ENCODE results near the gene TFF1. TPM values are rescaled to one million over a fixed set of nuclear protein-coding genes. Genes with fewer than 3 reads are reported as not detected.

The TFF1 gene
- total RNA-seq, 1 donor from 2014 or later: not detected

- no peaks in the 10 kb centered on the region for H3K9me3 ChIP-seq
- H3K4me3 ChIP-seq: no peak overlapping the region
- no peak for DNase-seq (ENCODE audit: low spot score in 2 of 2)
- no peaks in the 10 kb centered on the region for H3K27me3 ChIP-seq
- TF ChIP-seq CTCF (IDR thresholded peaks at IDR 0.05): no peak
- no peaks in the 10 kb centered on the region for H3K4me1 ChIP-seq
- no peaks in the 10 kb centered on the region for H3K36me3 ChIP-seq
- intact Hi-C loops (cut with DNase I): no loop called here
- no peak overlapping the region for H3K27ac ChIP-seq
These were observed 22.6 kb upstream of the TFF1 start for GRCh38 chr21:42388740-42389448.

GRCh38 chr21:42387843-42388340 is 21.6 kb upstream of the TFF1 start:
- Histone ChIP-seq H3K27ac (no peak overlapping the region), H3K4me1 (no peaks in the 10 kb centered on the region), H3K27me3 (no peaks in the 10 kb centered on the region), H3K4me3 (no peak overlapping the region), H3K9me3 (no peaks in the 10 kb centered on the region), H3K36me3 (no peaks in the 10 kb centered on the region)
- no peak for DNase-seq (ENCODE audit: low spot score in 2 of 2)
- intact Hi-C loops (cut with DNase I): no loop called here
- no peak for TF ChIP-seq CTCF (IDR thresholded peaks at IDR 0.05)

DNA sequence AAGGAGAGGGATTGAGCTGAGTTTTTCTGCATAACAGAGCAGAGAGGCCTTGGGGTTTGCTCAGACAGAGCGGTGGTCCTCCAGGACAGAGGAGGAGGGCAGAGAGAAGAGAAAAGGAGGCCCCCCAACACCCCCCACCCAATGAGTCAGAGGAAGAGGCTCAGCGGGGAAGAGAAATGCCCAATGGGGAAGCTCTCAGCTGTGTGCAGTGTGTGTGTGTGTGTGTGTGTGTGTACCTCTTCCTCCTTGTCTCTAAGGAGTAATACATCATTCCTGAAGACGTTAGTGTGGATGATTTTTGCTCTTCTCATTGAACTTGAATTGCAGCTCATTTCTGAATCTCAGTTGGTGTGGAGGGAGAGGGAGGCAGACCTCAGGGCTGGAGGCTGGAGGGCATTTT is 20.8 kb upstream of the TFF1 start:
- no peak for TF ChIP-seq CTCF (IDR thresholded peaks at IDR 0.05)
- Histone ChIP-seq H3K36me3 (no peaks in the 10 kb centered on the region), H3K9me3 (peaks cover 0 to 1% of the 10 kb centered on the region in 2 donors), H3K27ac (no peak overlapping the region), H3K27me3 (no peaks in the 10 kb centered on the region), H3K4me3 (no peak overlapping the region), H3K4me1 (no peaks in the 10 kb centered on the region)
- DNase-seq (ENCODE audit: low spot score in 2 of 2): no peak
- intact Hi-C loops (cut with DNase I): no loop called here

DNA sequence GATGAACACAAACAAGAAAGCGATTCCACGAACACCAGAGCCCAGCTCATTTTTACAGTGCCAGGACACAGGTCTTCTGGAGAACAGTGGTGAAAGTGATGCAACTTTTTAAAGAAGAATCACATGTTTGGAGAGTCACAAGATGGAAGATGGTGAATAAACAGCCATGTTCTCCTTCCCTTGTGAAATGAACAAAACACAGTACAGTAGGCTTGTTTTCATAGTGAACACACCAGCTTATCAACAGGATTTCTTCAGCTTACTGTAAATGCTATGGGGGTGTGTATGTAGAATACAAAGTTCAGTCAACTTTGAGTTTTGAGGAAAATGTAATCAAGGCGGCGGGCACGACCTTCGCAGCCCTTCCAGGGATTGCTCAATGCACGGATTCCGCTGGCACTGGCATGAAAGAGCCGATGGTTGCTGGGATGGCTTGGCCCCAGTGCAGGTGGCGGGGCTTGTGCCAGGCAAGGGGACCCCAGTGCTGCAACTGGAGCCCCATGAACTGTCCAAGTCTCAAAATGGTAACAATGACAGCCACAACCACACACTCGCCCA is 19.8 kb upstream of the TFF1 start:
- no peak for DNase-seq (ENCODE audit: low spot score in 2 of 2)

GRCh38 chr21:42385619-42386018 is 19.3 kb upstream of the TFF1 start:
- no peaks in the 10 kb centered on the region for H3K36me3 ChIP-seq
- intact Hi-C loops (cut with DNase I): no loop called here
- no peak overlapping the region for H3K4me3 ChIP-seq
- no peak overlapping the region for H3K27ac ChIP-seq
- no peak for DNase-seq (ENCODE audit: low spot score in 2 of 2)
- TF ChIP-seq CTCF (IDR thresholded peaks at IDR 0.05): no peak
- H3K4me1 ChIP-seq: no peaks in the 10 kb centered on the region
- H3K9me3 ChIP-seq: peaks cover 0 to 10% of the 10 kb centered on the region in 2 donors
- H3K27me3 ChIP-seq: no peaks in the 10 kb centered on the region

More for the DNA sequence above, 19.8 kb upstream of the TFF1 start:
- Histone ChIP-seq H3K4me3 (no peak overlapping the region), H3K27me3 (no peaks in the 10 kb centered on the region), H3K9me3 (peaks cover 0 to 10% of the 10 kb centered on the region in 2 donors), H3K4me1 (no peaks in the 10 kb centered on the region), H3K36me3 (no peaks in the 10 kb centered on the region), H3K27ac (no peak overlapping the region)
- no peak for TF ChIP-seq CTCF (IDR thresholded peaks at IDR 0.05)
- intact Hi-C loops (cut with DNase I): no loop called here

Data from ascending aorta (tissue), 2 donors.